Measurements from ENCODE around the gene ARHGAP26.
"Not testable (repeated sequence)": the region's sequence is repeated elsewhere in the genome, so short reads cannot be mapped to it uniquely, and the experiment has no call there.

The ARHGAP26 gene

DNA sequence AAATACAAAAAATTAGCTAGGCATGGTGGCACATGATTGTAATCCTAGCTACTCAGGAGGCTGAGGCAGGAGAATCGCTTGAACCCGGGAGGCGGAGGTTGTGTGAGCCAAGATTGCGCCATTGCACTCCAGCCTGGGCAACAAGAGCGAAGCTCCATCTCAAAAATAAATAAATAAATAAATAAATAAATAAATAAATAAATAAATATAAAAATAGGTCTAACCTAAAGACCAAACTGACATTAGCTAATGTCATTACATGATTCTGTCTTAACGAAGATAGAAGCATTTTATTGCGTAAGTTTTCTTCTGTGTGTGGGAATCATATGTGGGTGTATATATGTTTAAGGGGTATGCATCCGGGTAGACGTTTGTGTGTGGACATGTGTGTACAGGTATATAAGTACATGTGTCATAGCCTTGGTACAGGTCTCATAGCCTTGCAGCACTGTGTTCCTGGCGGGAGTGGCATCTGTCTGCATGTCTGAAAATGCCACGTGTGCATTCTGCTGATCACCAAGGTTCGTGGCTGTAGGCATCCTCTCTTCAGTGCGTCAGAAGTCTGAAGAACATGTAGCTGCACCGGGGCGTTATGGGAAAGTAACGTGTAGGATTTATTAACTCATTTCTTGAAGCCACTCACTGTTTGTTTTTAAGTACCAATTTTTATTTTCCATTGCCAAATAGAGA, 335.2 kb downstream of the ARHGAP26 start:
- DNase-seq = no peak

DNA sequence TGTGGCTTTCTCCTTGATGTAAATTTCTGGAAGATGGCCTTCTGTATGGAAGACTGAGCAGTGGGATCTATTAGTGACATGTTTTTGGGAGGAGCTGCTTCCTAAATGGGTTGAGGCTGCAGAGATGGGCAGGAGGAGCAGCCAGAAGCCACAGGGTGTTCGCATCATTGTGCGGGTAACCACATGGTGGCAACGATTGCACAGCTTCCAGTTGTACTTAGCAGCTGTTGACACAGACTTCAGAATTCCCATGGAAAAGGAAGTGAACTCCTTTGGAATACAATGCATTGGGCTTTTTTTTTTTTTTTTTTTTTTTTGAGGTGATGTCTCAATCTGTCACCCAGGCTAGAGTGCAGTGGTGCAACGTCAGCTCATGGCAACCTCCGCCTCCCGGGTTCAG, 336.0 kb downstream of the ARHGAP26 start:
- DNase-seq = peak; percentile 86

DNA sequence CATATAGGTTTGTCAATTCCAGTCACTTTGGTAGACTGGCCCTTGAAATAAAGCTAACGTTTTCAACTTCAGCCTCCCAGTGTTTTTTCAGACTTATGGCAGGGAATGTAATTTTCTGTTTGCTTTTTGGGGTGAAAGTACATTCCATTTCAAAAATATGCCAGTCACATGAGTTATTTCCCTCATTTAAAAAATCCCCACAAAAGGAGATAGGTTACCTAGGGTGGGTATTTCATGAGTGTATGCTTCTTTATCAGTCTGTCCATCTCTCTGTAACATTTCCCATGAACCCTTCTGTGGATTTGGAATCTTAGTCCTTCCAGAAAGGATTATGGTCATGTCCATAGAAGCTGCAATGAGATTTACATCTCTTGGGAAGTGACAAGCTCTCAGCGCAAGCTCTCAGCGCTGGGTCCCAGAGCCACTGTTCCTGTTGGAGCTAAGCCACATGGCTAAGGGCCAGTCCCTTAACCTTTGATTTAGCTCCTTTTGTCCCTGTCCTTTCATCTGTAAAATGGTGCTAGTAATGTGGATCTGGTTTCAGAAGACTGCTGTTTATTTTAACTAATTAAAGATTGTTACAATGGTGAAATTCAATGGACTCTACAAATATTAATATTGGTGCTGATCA, 338.4 kb downstream of the ARHGAP26 start:
- DNase-seq = peak; percentile 26

- no peak for DNase-seq
Observed at GRCh38 chr5:143110591-143110990, 340.4 kb downstream of the ARHGAP26 start.

- DNase-seq = no peak
Observed at GRCh38 chr5:143111799-143112198, 341.6 kb downstream of the ARHGAP26 start.

DNA sequence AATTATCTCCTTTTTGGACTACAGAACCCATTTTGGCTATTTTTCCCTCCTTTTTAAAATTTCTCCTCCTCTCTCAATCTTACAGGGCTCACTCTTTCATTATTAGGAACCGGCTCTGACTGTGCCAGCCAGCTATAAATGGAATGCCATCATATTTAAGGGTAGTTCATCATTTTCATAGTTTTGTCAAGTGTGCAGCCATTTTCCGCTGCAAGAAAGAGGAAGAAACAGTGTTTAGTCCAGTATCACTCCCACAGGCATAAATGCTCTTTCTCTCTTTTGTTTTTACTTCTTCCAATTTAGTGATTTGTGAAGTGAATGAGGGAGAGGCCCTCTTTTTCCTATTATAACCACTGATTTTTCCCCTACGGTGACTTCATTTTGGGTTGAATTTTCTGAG, 343.3 kb downstream of the ARHGAP26 start:
- DNase-seq = no peak

- no peak for DNase-seq
Observed at GRCh38 chr5:143114481-143114880, 344.3 kb downstream of the ARHGAP26 start.

- DNase-seq = no peak
Observed at GRCh38 chr5:143115381-143115780, 345.2 kb downstream of the ARHGAP26 start.

- DNase-seq = no peak
Observed at GRCh38 chr5:143116814-143117213, 346.6 kb downstream of the ARHGAP26 start.

- DNase-seq = no peak
Observed at GRCh38 chr5:143117821-143118220, 347.6 kb downstream of the ARHGAP26 start.

DNA sequence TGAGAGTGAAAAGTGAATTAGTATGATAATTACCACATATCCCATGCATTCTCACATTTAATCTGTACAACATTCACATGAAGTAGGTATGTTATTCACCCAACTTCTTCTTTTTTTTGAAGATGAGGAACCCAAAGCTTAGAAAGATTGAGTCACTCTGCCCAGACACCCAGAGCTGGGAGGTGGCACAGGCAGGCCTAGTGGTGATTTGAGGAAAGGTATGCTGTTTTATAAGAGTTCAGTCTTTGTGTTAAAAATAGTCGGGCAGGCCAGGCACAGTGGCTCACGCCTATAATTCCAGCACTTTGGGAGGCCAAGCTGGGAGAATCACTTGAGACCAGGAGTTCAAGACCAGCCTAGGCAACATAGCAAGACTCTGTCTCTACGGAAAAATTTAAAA, 348.0 kb downstream of the ARHGAP26 start:
- no peak for DNase-seq

- not testable (repeated sequence) for DNase-seq
Observed at GRCh38 chr5:143118818-143119217, 348.6 kb downstream of the ARHGAP26 start.

DNA sequence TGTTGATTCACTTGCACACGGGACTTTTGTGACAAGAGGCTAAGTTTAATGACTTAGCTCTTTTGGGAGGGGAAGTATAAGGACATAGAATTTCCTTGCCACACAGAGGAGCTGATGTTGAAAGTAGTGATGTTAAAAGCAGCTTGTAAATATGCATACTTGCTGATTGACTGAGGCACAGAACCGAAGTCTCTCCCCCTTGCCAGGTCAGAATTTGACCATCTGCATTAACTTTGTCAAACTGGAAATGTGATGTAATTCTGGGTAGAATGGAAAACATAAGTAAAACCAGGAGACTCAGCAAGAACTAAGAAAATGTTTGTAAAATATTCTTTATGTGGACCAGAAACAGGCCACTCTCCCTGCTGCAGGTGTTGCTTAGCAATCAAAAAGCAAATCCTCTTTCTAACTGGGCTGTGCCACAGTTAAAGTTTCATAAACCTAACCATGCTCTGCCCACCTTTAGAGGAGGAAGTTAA, 349.2 kb downstream of the ARHGAP26 start:
- DNase-seq = no peak

- DNase-seq = no peak
Observed at GRCh38 chr5:143119881-143120341, 349.7 kb downstream of the ARHGAP26 start.

DNA sequence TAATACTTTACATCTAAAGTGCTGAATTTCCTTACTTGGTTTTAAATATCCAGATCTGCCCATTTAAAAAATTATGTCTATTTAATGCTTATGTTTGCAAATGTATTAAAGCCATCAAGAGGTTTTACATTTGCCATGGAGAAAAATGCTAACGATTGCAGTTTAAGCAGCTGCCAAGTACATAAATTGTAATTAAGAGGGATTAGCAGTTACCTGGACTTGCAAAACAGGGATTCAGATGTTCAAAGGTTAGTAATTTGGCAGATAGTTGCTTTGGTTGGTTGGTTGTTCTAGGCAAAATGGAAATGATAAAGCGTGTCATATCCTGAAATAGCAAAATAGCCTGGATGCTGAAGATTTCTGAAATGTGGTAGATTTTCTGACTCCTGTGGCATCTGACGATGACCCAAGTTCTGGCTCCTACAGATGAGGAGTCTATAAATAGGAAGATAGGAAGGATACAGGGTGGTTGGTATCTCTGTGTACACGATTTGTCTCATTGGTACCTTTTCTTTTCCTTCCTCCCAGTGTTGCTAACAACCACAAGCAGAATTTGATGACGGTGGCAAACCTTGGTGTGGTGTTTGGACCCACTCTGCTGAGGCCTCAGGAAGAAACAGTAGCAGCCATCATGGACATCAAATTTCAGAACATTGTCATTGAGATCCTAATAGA, 350.4 kb downstream of the ARHGAP26 start:
- no peak for DNase-seq

GRCh38 chr5:143121135-143121475, 350.9 kb downstream of the ARHGAP26 start:
- no peak for DNase-seq

DNA sequence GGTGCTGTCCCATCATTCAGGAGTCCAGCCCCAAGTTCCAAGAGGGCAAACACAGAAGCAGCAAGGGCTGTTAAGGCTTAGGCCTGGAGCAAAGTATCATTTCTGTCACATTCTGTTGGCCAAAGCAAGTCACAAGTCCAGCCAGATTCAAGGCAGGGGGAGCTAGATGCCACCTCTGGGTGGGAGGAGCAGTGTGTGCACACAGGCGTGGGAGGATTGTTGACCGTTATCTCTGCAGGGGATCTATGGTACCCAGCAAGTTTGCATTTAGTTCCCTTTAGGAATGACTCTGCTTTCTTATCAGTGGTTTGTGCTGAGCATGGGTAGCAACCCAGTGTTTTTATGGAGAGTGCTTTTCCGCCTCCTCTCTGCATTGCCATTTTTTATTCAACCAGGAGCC, 354.4 kb downstream of the ARHGAP26 start:
- DNase-seq = no peak

DNA sequence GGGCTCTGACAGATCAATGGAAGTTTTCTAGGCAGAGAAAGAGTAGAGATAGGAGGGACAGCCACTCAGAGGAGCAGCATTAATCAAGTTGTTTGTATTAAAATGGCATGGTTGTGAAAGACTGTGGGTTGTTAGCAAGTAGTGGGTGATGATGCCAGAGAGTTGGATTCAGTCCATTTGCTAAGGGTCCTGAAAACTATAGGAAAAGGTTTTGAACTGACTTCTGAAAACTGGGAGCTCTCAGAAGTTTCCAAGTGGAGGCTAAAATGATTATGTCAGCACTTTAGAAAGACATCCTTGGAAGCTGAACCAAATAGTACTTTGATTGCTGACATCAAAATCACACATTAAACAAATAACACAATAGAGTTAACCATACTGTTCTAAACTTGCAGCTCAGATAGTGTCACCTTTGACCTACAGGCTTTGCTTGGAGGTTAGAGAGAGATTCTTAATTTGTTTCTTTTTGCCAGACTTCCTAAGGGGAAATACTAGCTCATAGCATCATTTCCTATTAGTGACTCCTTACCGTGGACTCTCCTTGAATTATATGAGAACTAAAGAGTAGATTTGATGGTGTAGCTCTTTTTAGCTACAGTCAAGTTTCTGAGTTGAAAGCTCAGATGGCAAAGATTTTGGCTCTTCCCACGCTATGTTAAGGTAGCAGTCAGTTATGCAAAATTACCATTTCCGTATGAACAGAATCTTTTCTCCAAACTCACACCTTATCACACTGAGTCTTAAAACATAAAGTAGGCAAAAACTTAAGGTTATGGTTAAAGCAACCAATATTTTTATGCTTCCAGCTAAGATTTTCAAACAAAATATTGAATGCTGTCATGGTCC, 356.2 kb downstream of the ARHGAP26 start:
- no peak for DNase-seq

- no peak for DNase-seq
Observed at GRCh38 chr5:143128412-143129071, 358.4 kb downstream of the ARHGAP26 start.

GRCh38 chr5:143129203-143129602, 359.0 kb downstream of the ARHGAP26 start:
- no peak for DNase-seq

GRCh38 chr5:143129910-143130612, 359.9 kb downstream of the ARHGAP26 start:
- no peak for DNase-seq
